ENCODE results near the gene METTL1.
"Not testable (repeated sequence)": the region's sequence is repeated elsewhere in the genome, so short reads cannot be mapped to it uniquely, and the experiment has no call there.

Gene METTL1

DNA sequence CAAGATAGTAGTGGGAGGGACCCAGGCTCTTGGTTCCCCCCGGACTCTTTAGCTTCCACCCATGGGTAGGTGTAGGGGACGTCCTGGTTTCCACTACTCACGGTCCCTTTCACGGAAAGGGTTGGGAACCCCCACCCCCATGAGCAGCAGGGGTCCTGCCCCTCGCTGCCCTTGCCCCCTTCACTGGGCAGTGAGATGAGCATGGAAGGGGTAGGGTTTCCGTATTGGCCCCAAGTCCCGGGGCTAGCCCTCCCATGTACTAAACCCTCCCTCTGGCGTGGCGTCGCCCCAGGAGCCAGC, 46.1 kb downstream of the METTL1 start:
- no peak overlapping the region for H3K27ac ChIP-seq (ENCODE audit: insufficient read depth, low read length, poor library complexity, severe bottlenecking)
- H3K36me3 ChIP-seq (ENCODE audit: control insufficient read depth, insufficient read depth, low read length), result peaks cover 59% of the 10 kb centered on the region
- no peaks in the 10 kb centered on the region for H3K4me1 ChIP-seq (ENCODE audit: control insufficient read depth, insufficient read depth, low read length, poor library complexity, severe bottlenecking)
- DNase-seq, result no peak
- no peaks in the 10 kb centered on the region for H3K27me3 ChIP-seq (replicated peaks; ENCODE audit: control insufficient read depth, insufficient read depth, low read length, poor library complexity, severe bottlenecking)
- H3K4me3 ChIP-seq (ENCODE audit: insufficient read depth, low read depth, low read length, poor library complexity, severe bottlenecking), result no peak overlapping the region
- no peaks in the 10 kb centered on the region for H3K9me3 ChIP-seq (ENCODE audit: control insufficient read depth, low read length)

- Histone ChIP-seq H3K4me1 (ENCODE audit: control insufficient read depth, insufficient read depth, low read length, poor library complexity, severe bottlenecking) (no peaks in the 10 kb centered on the region), H3K27me3 (replicated peaks; ENCODE audit: control insufficient read depth, insufficient read depth, low read length, poor library complexity, severe bottlenecking) (no peaks in the 10 kb centered on the region), H3K36me3 (ENCODE audit: control insufficient read depth, insufficient read depth, low read length) (peaks cover 59% of the 10 kb centered on the region), H3K4me3 (ENCODE audit: insufficient read depth, low read depth, low read length, poor library complexity, severe bottlenecking) (no peak overlapping the region), H3K9me3 (ENCODE audit: control insufficient read depth, low read length) (no peaks in the 10 kb centered on the region), H3K27ac (ENCODE audit: insufficient read depth, low read length, poor library complexity, severe bottlenecking) (no peak overlapping the region)
- DNase-seq, result no peak
Measured at GRCh38 chr12:57724936-57725740, 46.8 kb downstream of the METTL1 start.

- peaks cover 59% of the 10 kb centered on the region for H3K36me3 ChIP-seq (ENCODE audit: control insufficient read depth, insufficient read depth, low read length)
- no peak for DNase-seq
- H3K27ac ChIP-seq (ENCODE audit: insufficient read depth, low read length, poor library complexity, severe bottlenecking), result no peak overlapping the region
- no peaks in the 10 kb centered on the region for H3K4me1 ChIP-seq (ENCODE audit: control insufficient read depth, insufficient read depth, low read length, poor library complexity, severe bottlenecking)
- H3K9me3 ChIP-seq (ENCODE audit: control insufficient read depth, low read length), result no peaks in the 10 kb centered on the region
- no peak overlapping the region for H3K4me3 ChIP-seq (ENCODE audit: insufficient read depth, low read depth, low read length, poor library complexity, severe bottlenecking)
- no peaks in the 10 kb centered on the region for H3K27me3 ChIP-seq (replicated peaks; ENCODE audit: control insufficient read depth, insufficient read depth, low read length, poor library complexity, severe bottlenecking)
Measured at GRCh38 chr12:57724003-57724935, 47.6 kb downstream of the METTL1 start.

DNA sequence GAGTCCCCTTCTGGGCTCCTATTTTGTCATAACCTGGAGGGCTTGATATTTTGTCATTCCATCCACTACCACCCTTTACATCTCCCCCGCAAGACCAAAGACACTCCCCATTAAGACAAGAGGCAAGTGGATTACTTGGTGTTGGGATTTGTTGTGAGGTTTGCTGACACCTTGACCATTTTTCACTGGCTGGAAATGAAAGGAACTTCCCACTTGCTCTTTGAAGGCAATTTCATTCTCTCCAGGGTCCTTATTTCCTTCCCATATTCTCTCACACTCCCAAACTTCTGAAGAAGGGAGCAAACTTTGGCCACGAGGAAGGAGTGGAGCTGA, 48.3 kb downstream of the METTL1 start:
- Histone ChIP-seq H3K4me1 (ENCODE audit: control insufficient read depth, insufficient read depth, low read length, poor library complexity, severe bottlenecking) (no peaks in the 10 kb centered on the region), H3K4me3 (ENCODE audit: insufficient read depth, low read depth, low read length, poor library complexity, severe bottlenecking) (no peak overlapping the region), H3K27ac (ENCODE audit: insufficient read depth, low read length, poor library complexity, severe bottlenecking) (no peak overlapping the region), H3K36me3 (ENCODE audit: control insufficient read depth, insufficient read depth, low read length) (peaks cover 61% of the 10 kb centered on the region), H3K27me3 (replicated peaks; ENCODE audit: control insufficient read depth, insufficient read depth, low read length, poor library complexity, severe bottlenecking) (no peaks in the 10 kb centered on the region), H3K9me3 (ENCODE audit: control insufficient read depth, low read length) (no peaks in the 10 kb centered on the region)
- no peak for DNase-seq

- peaks cover 61% of the 10 kb centered on the region for H3K36me3 ChIP-seq (ENCODE audit: control insufficient read depth, insufficient read depth, low read length)
- no peak overlapping the region for H3K27ac ChIP-seq (ENCODE audit: insufficient read depth, low read length, poor library complexity, severe bottlenecking)
- H3K4me1 ChIP-seq (ENCODE audit: control insufficient read depth, insufficient read depth, low read length, poor library complexity, severe bottlenecking), result no peaks in the 10 kb centered on the region
Measured at GRCh38 chr12:57722716-57723629, 48.9 kb downstream of the METTL1 start.

GRCh38 chr12:57721846-57722608, 49.9 kb downstream of the METTL1 start:
- not testable (repeated sequence) for H3K27me3 ChIP-seq (replicated peaks; ENCODE audit: control insufficient read depth, insufficient read depth, low read length, poor library complexity, severe bottlenecking); H3K27ac ChIP-seq (ENCODE audit: insufficient read depth, low read length, poor library complexity, severe bottlenecking); H3K4me1 ChIP-seq (ENCODE audit: control insufficient read depth, insufficient read depth, low read length, poor library complexity, severe bottlenecking); H3K4me3 ChIP-seq (ENCODE audit: insufficient read depth, low read depth, low read length, poor library complexity, severe bottlenecking); H3K9me3 ChIP-seq (ENCODE audit: control insufficient read depth, low read length); DNase-seq
- peaks cover 59% of the 10 kb centered on the region for H3K36me3 ChIP-seq (ENCODE audit: control insufficient read depth, insufficient read depth, low read length)

More at GRCh38 chr12:57722716-57723629, 48.9 kb downstream of the METTL1 start:
- no peak overlapping the region for H3K4me3 ChIP-seq (ENCODE audit: insufficient read depth, low read depth, low read length, poor library complexity, severe bottlenecking)
- H3K27me3 ChIP-seq (replicated peaks; ENCODE audit: control insufficient read depth, insufficient read depth, low read length, poor library complexity, severe bottlenecking), result no peaks in the 10 kb centered on the region
- H3K9me3 ChIP-seq (ENCODE audit: control insufficient read depth, low read length), result no peaks in the 10 kb centered on the region
- no peak for DNase-seq

DNA sequence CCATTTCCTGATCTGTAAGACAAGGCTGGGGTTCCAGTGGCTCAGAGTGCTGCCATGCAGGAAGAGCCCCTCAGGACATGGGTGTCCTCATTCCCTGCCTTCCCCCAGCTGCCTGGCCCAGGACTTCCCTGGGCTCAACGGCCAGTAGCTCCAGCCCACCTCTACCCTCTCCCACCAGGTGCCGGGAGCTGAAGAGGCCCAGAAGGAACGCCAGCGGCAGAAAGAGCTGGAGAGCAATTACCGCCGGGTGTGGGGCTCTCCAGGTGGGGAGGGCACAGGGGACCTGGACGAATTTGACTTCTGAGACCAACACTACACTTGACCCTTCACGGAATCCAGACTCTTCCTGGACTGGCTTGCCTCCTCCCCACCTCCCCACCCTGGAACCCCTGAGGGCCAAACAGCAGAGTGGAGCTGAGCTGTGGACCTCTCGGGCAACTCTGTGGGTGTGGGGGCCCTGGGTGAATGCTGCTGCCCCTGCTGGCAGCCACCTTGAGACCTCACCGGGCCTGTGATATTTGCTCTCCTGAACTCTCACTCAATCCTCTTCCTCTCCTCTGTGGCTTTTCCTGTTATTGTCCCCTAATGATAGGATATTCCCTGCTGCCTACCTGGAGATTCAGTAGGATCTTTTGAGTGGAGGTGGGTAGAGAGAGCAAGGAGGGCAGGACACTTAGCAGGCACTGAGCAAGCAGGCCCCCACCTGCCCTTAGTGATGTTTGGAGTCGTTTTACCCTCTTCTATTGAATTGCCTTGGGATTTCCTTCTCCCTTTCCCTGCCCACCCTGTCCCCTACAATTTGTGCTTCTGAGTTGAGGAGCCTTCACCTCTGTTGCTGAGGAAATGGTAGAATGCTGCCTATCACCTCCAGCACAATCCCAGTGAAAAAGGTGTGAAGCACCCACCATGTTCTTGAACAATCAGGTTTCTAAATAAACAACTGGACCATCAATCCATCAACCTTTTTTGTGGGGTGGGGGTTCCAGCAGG, 51.0 kb downstream of the METTL1 start:
- DNase-seq, result no peak
- H3K4me3 ChIP-seq (ENCODE audit: insufficient read depth, low read depth, low read length, poor library complexity, severe bottlenecking), result no peak overlapping the region
- H3K4me1 ChIP-seq (ENCODE audit: control insufficient read depth, insufficient read depth, low read length, poor library complexity, severe bottlenecking), result no peaks in the 10 kb centered on the region
- H3K27me3 ChIP-seq (replicated peaks; ENCODE audit: control insufficient read depth, insufficient read depth, low read length, poor library complexity, severe bottlenecking), result no peaks in the 10 kb centered on the region
- H3K36me3 ChIP-seq (ENCODE audit: control insufficient read depth, insufficient read depth, low read length), result peaks cover 61% of the 10 kb centered on the region
- H3K9me3 ChIP-seq (ENCODE audit: control insufficient read depth, low read length), result no peaks in the 10 kb centered on the region
- H3K27ac ChIP-seq (ENCODE audit: insufficient read depth, low read length, poor library complexity, severe bottlenecking), result no peak overlapping the region

DNA sequence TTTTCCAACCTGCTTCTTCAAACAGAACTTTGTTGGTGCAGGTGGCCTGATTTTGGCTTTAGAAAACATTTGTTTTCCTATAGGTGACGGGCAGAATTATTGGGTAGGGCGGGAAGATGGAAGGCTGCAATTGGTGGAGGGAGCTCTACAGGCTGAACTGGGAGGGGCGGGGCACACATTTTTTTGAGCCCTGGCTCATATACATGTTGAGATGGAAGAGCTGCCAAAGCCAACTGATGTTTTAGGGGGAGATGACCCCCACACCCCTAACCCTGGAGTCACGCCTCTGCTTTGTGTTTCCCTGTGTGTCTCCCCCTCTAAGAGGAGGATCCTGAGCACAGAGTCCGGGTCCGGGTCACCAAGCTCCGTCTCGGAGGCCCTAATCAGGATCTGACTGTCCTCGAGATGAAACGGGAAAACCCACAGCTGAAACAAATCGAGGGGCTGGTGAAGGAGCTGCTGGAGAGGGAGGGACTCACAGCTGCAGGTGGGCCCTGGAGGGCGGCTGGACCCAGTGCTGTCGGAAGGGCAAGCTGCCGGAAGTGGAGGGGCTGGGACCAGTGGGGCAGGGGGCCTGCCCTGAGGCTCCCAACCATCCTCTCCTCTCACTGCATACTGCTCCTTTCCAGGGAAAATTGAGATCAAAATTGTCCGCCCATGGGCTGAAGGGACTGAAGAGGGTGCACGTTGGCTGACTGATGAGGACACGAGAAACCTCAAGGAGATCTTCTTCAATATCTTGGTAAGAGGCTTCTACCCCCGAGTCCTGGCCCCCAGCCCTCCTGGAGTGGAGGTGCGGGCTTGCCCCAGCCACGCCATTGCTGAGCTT, 51.9 kb downstream of the METTL1 start:
- Histone ChIP-seq H3K9me3 (ENCODE audit: control insufficient read depth, low read length) (no peaks in the 10 kb centered on the region), H3K27me3 (replicated peaks; ENCODE audit: control insufficient read depth, insufficient read depth, low read length, poor library complexity, severe bottlenecking) (no peaks in the 10 kb centered on the region), H3K27ac (ENCODE audit: insufficient read depth, low read length, poor library complexity, severe bottlenecking) (no peak overlapping the region), H3K36me3 (ENCODE audit: control insufficient read depth, insufficient read depth, low read length) (peaks cover 64% of the 10 kb centered on the region), H3K4me3 (ENCODE audit: insufficient read depth, low read depth, low read length, poor library complexity, severe bottlenecking) (no peak overlapping the region), H3K4me1 (ENCODE audit: control insufficient read depth, insufficient read depth, low read length, poor library complexity, severe bottlenecking) (no peaks in the 10 kb centered on the region)
- no peak for DNase-seq
